ENCODE measurements around the gene GUCY1A2. TPM values are rescaled to one million over a fixed set of nuclear protein-coding genes. Genes with fewer than 3 reads are reported as not detected.

Gene GUCY1A2
- total and polyA plus RNA-seq, 2 donors from 2014 or later = 0.75 to 16.1 TPM

DNA sequence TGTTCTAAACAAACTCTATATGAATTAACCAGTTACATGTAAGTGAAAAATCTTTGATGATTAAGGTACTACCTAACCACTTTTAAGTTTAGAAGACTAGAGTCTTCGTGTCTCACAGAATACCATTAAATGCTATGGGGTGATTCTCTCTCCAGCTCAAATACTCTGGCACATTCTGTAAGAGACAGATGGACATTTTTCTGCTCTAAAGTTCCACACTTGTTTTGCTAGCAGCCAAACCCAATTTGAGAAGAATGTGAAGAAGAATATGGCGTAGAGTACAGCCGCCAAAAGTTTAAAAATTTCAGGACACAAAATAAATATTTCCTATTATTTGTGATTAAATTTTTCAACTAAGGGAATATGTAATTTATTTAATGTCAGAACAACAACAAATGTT lies 339.1 kb downstream of the GUCY1A2 start:
- TF ChIP-seq, protein P1, sequence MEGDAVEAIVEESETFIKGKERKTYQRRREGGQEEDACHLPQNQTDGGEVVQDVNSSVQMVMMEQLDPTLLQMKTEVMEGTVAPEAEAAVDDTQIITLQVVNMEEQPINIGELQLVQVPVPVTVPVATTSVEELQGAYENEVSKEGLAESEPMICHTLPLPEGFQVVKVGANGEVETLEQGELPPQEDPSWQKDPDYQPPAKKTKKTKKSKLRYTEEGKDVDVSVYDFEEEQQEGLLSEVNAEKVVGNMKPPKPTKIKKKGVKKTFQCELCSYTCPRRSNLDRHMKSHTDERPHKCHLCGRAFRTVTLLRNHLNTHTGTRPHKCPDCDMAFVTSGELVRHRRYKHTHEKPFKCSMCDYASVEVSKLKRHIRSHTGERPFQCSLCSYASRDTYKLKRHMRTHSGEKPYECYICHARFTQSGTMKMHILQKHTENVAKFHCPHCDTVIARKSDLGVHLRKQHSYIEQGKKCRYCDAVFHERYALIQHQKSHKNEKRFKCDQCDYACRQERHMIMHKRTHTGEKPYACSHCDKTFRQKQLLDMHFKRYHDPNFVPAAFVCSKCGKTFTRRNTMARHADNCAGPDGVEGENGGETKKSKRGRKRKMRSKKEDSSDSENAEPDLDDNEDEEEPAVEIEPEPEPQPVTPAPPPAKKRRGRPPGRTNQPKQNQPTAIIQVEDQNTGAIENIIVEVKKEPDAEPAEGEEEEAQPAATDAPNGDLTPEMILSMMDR (IDR thresholded peaks at IDR 0.05; ENCODE audit: borderline replicate concordance, extremely low read depth, insufficient read depth) = no peak
- no peaks in the 10 kb centered on the region for H3K9me3 ChIP-seq (ENCODE audit: control insufficient read depth in 2 of 3, insufficient read depth in 1 of 3, low read length in 3 of 3)
- no peaks in the 10 kb centered on the region for H3K27me3 ChIP-seq (ENCODE audit: control insufficient read depth, insufficient read depth, low read length)
- intact Hi-C loops (cut with DNase I) = no loop called here
- H3K9ac ChIP-seq (ENCODE audit: low read length in 3 of 3) = no peak overlapping the region
- FAIRE-seq (no peak), DNase-seq (no peak)
- H3K27ac ChIP-seq (ENCODE audit: low read depth in 2 of 2, low read length in 2 of 2) = no peak overlapping the region
- H3K4me3 ChIP-seq (ENCODE audit: low read length in 3 of 3) = no peak overlapping the region
- H3K36me3 ChIP-seq (ENCODE audit: control insufficient read depth in 2 of 3, insufficient read depth in 3 of 3, low read length in 3 of 3) = no peaks in the 10 kb centered on the region
- no peaks in the 10 kb centered on the region for H3K4me1 ChIP-seq (ENCODE audit: control insufficient read depth in 2 of 3, insufficient read depth in 2 of 3, low read depth in 1 of 3, low read length in 3 of 3)

DNA sequence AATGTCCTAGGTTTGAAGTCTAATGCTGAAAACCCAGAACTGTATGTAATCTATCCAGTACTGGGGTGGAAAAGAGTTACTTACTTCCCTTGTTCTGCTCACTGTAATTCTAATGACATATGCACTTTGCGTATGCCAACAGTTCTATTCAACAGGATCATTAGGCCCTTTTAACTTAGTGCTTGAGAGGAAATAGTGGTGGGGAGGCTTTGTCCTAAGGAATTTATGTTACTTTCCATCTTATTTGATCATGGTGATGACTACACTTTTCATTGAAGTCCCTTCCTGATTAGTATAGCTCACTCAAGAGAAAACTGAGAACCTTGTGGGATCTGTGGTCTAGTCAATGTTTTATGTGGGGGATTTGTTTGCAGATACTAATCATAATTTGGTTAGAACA lies 348.2 kb downstream of the GUCY1A2 start:
- H3K4me3 ChIP-seq (ENCODE audit: low read length in 3 of 3) = no peak overlapping the region
- H3K4me1 ChIP-seq (ENCODE audit: control insufficient read depth in 2 of 3, insufficient read depth in 2 of 3, low read depth in 1 of 3, low read length in 3 of 3) = no peaks in the 10 kb centered on the region
- no peak for DNase-seq
- H3K9ac ChIP-seq (ENCODE audit: low read length in 3 of 3) = no peak overlapping the region
- no peaks in the 10 kb centered on the region for H3K36me3 ChIP-seq (ENCODE audit: control insufficient read depth in 2 of 3, insufficient read depth in 3 of 3, low read length in 3 of 3)
- H3K9me3 ChIP-seq (ENCODE audit: control insufficient read depth in 2 of 3, insufficient read depth in 1 of 3, low read length in 3 of 3) = no peaks in the 10 kb centered on the region
- H3K27ac ChIP-seq (ENCODE audit: low read depth in 2 of 2, low read length in 2 of 2) = no peak overlapping the region
- TF ChIP-seq, protein P1 (IDR thresholded peaks at IDR 0.05; ENCODE audit: borderline replicate concordance, extremely low read depth, insufficient read depth) = no peak
- H3K27me3 ChIP-seq (ENCODE audit: control insufficient read depth, insufficient read depth, low read length) = no peaks in the 10 kb centered on the region
- FAIRE-seq = no peak
- intact Hi-C loops (cut with DNase I) = no loop called here

DNA sequence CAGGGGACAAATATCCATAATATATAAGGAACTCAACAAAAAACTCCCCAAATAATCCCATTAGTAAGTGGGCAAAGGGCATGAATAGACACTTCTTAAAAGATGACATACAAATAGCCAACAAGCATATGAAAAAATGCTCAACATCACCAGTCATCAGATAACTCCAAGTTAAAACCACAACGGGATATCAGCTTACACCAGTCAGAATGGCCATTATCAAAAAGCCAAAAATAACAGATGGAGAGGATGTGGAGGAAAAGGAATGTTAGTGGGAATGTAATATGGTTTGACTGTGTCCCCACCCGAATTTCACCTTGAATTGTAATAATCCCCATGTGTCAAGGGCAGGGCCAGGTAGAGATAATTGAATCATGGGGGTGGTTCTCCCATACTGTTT lies 350.1 kb downstream of the GUCY1A2 start:
- DNase-seq (no peak), FAIRE-seq (no peak)
- TF ChIP-seq, protein P1 (IDR thresholded peaks at IDR 0.05; ENCODE audit: borderline replicate concordance, extremely low read depth, insufficient read depth) = no peak
- Histone ChIP-seq H3K9me3 (ENCODE audit: control insufficient read depth in 2 of 3, insufficient read depth in 1 of 3, low read length in 3 of 3) (no peaks in the 10 kb centered on the region), H3K36me3 (ENCODE audit: control insufficient read depth in 2 of 3, insufficient read depth in 3 of 3, low read length in 3 of 3) (no peaks in the 10 kb centered on the region), H3K27me3 (ENCODE audit: control insufficient read depth, insufficient read depth, low read length) (no peaks in the 10 kb centered on the region), H3K4me1 (ENCODE audit: control insufficient read depth in 2 of 3, insufficient read depth in 2 of 3, low read depth in 1 of 3, low read length in 3 of 3) (no peaks in the 10 kb centered on the region), H3K27ac (ENCODE audit: low read depth in 2 of 2, low read length in 2 of 2) (no peak overlapping the region), H3K4me3 (ENCODE audit: low read length in 3 of 3) (no peak overlapping the region), H3K9ac (ENCODE audit: low read length in 3 of 3) (no peak overlapping the region)
- intact Hi-C loops (cut with DNase I) = no loop called here

DNA sequence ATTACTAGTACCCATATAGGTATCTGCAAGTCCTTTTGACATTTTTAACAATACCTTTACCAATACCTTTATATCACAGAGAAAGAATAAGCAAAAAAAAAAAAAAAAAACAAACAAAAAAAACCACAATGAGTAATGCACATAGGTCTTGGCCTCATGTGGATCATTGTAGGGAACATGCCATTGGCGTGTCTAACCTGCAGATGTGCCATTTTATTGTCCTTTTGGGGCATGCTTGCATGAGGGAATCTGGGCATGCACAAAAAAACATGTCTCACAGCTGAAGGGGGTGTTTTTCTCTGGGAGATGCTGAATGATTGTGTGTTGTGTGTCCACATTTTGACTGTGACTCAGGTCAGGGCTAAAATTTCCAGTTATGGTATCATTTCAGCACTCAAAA lies 361.6 kb downstream of the GUCY1A2 start:
- FAIRE-seq = no peak
- TF ChIP-seq, protein P1 (IDR thresholded peaks at IDR 0.05; ENCODE audit: borderline replicate concordance, extremely low read depth, insufficient read depth) = no peak
- DNase-seq = no peak

More for the DNA sequence above, 361.6 kb downstream of the GUCY1A2 start:
- H3K9me3 ChIP-seq (ENCODE audit: control insufficient read depth in 2 of 3, insufficient read depth in 1 of 3, low read length in 3 of 3) = peaks cover 0 to 2% (median 0%) of the 10 kb centered on the region in 3 donors
- H3K4me3 ChIP-seq (ENCODE audit: low read length in 3 of 3) = no peak overlapping the region
- H3K9ac ChIP-seq (ENCODE audit: low read length in 3 of 3) = no peak overlapping the region
- H3K36me3 ChIP-seq (ENCODE audit: control insufficient read depth in 2 of 3, insufficient read depth in 3 of 3, low read length in 3 of 3) = no peaks in the 10 kb centered on the region
- H3K4me1 ChIP-seq (ENCODE audit: control insufficient read depth in 2 of 3, insufficient read depth in 2 of 3, low read depth in 1 of 3, low read length in 3 of 3) = no peaks in the 10 kb centered on the region
- no peaks in the 10 kb centered on the region for H3K27me3 ChIP-seq (ENCODE audit: control insufficient read depth, insufficient read depth, low read length)
- H3K27ac ChIP-seq (ENCODE audit: low read depth in 2 of 2, low read length in 2 of 2) = no peak overlapping the region
- intact Hi-C loops (cut with DNase I) = no loop called here
